ENCODE data around the gene CREBRF.
"Not testable (repeated sequence)": the region's sequence is repeated elsewhere in the genome, so short reads cannot be mapped to it uniquely, and the experiment has no call there.

CREBRF gene

GRCh38 chr5:173078878-173079277 lies 22.7 kb downstream of the CREBRF start:
- no peak for DNase-seq (ENCODE audit: low read depth)

- no peak for DNase-seq (ENCODE audit: low read depth)
Measured at GRCh38 chr5:173089581-173089980, 33.4 kb downstream of the CREBRF start.

- no peak for DNase-seq (ENCODE audit: low read depth)
Measured at GRCh38 chr5:173090639-173091038, 34.5 kb downstream of the CREBRF start.

DNA sequence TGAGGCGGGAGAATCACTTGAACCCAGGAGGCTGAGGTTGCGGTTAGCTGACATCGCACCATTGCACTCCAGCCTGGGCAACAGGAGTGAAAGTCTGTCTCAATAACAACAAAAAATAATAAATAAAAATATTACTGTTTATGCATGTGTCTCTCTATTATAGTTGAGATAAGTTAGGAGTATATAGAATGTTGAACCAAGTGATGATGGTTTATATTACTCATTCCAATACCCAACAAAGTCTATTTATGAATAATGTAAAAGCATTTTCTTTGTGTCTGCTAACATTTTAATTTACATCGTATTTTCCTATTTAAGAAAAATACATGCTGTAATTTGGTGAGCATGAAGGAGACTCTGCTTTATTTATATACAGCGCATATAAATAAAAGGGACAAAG lies 35.8 kb downstream of the CREBRF start:
- no peak for DNase-seq (ENCODE audit: low read depth)

DNA sequence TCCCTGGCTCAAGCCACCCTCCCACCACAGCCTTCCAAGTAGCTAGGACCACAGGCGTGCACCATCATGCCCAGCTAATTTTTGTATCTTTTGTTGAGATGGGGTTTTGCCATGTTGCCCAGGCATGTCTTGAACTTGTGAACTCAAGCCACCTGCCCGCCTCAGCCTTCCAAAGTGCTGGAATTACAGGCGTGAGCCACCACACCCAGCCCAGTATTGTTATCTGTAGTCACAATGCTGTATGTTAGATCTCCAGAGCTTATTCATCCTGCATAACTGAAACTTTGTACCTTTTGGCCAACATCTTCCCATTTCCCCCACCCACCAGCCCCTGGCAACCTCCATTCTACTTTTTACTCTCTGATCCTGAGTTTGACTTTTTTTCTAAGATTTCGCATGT lies 37.5 kb downstream of the CREBRF start:
- no peak for DNase-seq (ENCODE audit: low read depth)

GRCh38 chr5:173094012-173094661 lies 38.0 kb downstream of the CREBRF start:
- DNase-seq (ENCODE audit: low read depth) = no peak

DNA sequence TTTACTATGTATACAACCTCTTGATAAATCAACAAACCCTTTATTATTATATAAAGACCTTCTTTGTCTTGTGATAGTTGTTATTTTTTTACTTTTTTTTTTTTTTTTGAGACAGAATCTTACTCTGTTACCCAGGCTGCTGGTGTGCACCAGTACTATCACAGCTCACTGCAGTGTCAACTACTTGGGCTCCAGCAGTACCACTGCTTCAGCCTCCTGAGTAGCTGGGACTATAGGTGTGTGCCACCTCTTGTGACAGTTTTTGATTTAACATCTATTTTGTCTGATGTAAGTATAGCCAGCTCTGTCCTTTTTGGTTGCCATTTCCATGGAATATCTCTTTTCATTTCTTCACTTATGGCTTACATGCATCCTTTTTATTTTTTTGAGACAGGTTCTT lies 42.6 kb downstream of the CREBRF start:
- DNase-seq (ENCODE audit: low read depth) = no peak

GRCh38 chr5:173099461-173099860 lies 43.3 kb downstream of the CREBRF start:
- DNase-seq (ENCODE audit: low read depth) = no peak

- DNase-seq (ENCODE audit: low read depth) = no peak
Measured at GRCh38 chr5:173101245-173101644, 45.1 kb downstream of the CREBRF start.

- no peak for DNase-seq (ENCODE audit: low read depth)
Measured at GRCh38 chr5:173103411-173103810, 47.3 kb downstream of the CREBRF start.

GRCh38 chr5:173108914-173109313 lies 52.8 kb downstream of the CREBRF start:
- DNase-seq (ENCODE audit: low read depth) = no peak

- no peak for DNase-seq (ENCODE audit: low read depth)
Measured at GRCh38 chr5:173114536-173114935, 58.4 kb downstream of the CREBRF start.

DNA sequence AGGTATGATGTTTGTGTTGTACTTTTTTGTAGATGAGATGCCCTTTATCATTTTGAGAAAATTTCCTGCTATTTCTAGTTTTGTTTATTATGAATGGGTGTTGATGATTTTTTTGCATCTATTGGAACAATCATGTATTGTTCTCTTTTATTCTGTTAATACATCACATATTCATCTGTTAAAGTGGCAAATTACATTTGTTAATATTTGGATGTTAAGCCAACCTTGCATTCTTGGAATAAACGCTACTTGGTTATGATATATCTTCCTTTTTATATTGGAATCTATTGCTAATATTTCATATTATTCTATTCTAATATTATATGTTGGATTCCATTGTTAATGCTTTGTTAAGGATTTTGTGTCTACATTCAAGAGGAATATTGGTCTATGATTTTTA lies 63.6 kb downstream of the CREBRF start:
- no peak for DNase-seq (ENCODE audit: low read depth)

GRCh38 chr5:173123416-173123815 lies 67.3 kb downstream of the CREBRF start:
- no peak for DNase-seq (ENCODE audit: low read depth)

- not testable (repeated sequence) for DNase-seq (ENCODE audit: low read depth)
Measured at GRCh38 chr5:173132166-173132565, 76.0 kb downstream of the CREBRF start.

DNA sequence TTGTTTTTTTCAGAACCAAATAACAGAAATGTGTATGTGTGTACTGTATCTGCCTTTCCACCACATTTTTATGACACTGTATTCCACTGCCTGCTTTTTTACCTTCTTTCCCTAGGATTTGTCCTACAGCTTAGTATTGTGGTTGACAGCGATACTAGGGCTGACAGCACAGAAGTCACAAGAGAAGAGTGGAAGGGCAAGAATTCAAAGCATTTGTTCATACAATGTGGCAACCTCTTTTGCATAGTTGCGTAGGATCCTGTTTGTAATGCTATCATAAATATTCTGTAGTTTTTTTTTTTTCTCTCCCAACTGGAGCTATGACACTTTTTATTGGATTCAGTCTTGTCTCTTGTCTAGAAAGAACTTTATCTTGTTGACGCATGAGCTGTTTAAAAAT lies 82.6 kb downstream of the CREBRF start:
- no peak for DNase-seq (ENCODE audit: low read depth)

GRCh38 chr5:173139631-173140030 lies 83.5 kb downstream of the CREBRF start:
- DNase-seq (ENCODE audit: low read depth) = no peak

DNA sequence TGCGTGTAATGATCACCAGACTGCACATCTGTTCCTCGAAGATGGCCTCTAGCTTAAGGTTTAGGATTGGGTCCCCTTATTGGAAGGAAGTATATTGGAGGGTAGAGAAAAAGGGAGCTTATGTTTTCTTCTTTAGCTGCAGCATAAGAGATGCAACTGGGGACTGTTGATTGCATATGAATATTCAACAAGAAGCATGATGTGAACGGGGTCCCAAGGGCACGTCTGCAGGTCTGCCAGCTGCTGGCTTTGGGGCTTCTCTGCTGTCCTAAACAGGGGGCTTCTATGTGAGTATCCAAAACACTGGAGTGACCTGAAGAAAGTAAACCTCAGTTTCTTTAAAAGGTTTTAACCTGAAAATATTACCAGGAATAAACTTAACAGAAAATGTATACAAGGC lies 84.6 kb downstream of the CREBRF start:
- DNase-seq (ENCODE audit: low read depth) = no peak

- DNase-seq (ENCODE audit: low read depth) = no peak
Measured at GRCh38 chr5:173143567-173143966, 87.4 kb downstream of the CREBRF start.

DNA sequence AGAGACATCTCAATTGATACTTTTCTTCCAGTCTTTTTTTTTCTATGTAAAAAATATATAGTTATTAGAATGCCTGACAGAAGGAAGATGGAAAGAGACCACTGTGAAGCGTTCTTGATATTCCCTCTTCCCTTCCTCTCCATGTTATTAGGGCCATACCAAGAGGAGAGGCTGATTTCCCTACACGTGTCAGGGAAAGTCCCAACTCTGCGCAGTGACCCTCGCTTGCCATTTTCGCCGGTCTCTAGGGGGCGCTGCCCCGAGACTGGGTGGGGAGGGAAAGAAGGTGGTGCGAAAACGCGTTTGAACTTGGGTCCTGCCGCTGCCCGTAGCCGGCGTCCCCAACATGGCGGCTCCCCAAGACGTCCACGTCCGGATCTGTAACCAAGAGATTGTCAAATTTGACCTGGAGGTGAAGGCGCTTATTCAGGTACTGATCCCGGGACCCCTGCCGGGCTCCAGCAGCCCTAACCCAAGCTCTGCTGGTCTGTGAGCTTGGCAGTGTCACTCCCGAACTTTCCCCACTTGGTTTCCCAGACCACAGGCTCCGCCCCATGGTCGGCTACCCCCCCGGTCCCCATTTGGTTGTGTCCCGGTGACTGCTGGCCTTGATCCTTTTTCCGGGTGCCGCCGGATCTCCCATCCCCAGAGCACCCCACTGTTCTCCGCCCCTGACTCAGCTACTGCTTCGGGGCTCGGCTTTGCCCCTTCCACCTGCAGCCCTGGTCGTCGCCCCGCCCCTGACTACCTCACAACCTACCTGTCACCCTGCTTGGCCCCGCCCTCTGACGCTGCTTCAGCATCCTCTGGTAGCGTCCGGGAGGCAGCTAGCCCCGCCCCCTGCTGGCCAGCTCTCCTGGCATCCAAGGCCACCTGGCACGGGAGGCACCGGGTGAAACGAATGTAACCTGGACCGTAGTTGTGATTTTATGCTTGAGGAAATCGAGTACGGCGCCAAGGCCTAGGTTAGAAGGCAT lies 88.3 kb downstream of the CREBRF start, which contains the start of gene BNIP1:
BNIP1 (plus strand) TSS at position 332 of the 977 bp plus-strand sequence; CDS start at position 347, 15 bp downstream.
- peak; percentile 97 for DNase-seq (ENCODE audit: low read depth)

DNA sequence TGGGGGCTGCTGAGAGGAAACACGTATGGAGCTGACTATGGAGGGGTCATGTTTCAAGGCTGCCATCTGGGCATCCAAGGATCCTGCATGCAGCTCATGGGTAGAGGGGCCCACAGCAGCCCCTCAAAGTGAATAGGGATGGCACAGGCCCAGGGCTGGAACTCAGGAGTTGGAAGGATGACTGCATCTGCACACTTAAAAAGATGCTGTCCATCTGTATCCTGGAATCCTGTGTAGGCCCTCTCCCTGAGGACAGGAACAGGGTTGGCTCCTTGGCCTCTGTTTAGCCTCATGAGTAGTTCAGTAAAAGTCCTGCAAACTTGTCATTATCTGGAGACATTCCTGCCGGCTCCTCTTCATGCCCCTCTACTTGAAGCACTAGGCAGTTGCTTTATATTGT lies 92.2 kb downstream of the CREBRF start:
- DNase-seq (ENCODE audit: low read depth) = no peak

DNA sequence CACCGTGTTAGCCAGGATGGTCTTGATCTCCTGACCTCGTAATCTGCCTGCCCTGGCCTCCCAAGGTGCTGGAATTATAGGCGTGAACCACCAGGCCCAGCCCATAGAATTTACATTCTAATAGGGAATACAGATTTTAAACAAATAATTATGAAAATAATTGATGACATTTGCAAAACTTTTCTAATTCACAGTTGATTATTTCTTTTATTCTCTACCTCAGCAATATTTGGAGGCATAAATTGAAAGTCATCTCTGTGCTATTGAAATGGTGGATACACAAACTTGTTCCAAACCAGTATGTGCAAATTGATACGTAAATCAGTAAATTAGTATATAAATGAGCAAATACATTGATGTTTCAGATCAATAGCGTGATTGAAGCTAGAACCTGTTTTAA lies 96.4 kb downstream of the CREBRF start:
- no peak for DNase-seq (ENCODE audit: low read depth)

DNA sequence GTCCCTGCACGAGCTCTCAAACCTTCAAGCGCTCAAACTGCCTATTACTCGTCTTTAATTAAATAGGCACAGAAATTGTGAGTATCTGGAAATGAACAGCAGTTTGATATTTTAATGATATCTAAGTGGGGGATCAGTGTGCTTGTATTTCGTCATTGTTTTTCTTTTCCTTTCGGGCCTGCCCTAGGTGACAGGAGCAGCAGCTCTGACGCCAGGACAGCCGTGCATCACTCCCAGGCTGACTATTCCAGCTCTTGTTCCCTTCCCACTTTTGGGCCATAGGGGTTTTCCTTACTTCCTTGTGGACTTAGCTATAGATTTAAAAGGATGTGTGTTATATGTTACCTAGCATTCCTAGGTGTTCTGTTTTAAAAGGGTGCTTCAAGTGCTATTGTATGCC lies 97.7 kb downstream of the CREBRF start:
- no peak for DNase-seq (ENCODE audit: low read depth)

All from stimulated activated CD8-positive, alpha-beta memory T cell treated with anti-CD3 and anti-CD28 coated beads, Interleukin-7, amount 100 ng/mL, for 24 hours (primary cell).